Mesendoderm (in vitro differentiated cells): ENCODE measurements around the gene TSC22D3.
A peak's percentile ranks its signal among the peaks of the same experiment; 100 is the strongest.

Experiments
- DNase-seq: peaks from one replicate; pipeline ENCODE4 v3.0.0; 2013
- H2AK5ac ChIP-seq: 2 replicates; pipeline ENCODE4 v1.6.1; 2013; ENCODE audit warnings: low read length, inconsistent platforms
- H2BK120ac ChIP-seq: 2 replicates; pipeline ENCODE4 v1.6.1; 2013; ENCODE audit warnings: low read depth, mild to moderate bottlenecking, low read length, moderate library complexity, mixed read lengths
- H2BK15ac ChIP-seq: replicated peaks from 2 replicates; pipeline ENCODE4 v1.6.1; 2013; ENCODE audit warnings: low read depth, mild to moderate bottlenecking, moderate library complexity
- H2BK5ac ChIP-seq: 2 replicates; pipeline ENCODE4 v1.6.1; 2013; ENCODE audit warnings: low read length, inconsistent platforms
- H3K18ac ChIP-seq: 2 replicates; pipeline ENCODE4 v1.6.1; 2013; ENCODE audit warnings: mild to moderate bottlenecking, low read length, mixed read lengths
- H3K23ac ChIP-seq: one replicate; pipeline ENCODE4 v1.6.1; 2013; ENCODE audit warnings: low read length
- H3K27ac ChIP-seq: 2 replicates; pipeline ENCODE4 v1.5.1; 2013; ENCODE audit warnings: low read depth, mild to moderate bottlenecking, inconsistent platforms, low read length, moderate library complexity
- H3K27me3 ChIP-seq: 2 replicates; pipeline ENCODE4 v1.6.1; 2013; ENCODE audit warnings: low read length, control low read depth, mild to moderate bottlenecking, inconsistent platforms; ENCODE audit not compliant: insufficient read depth, poor library complexity
- H3K36me3 ChIP-seq: 2 replicates; pipeline ENCODE4 v1.6.1; 2013; ENCODE audit warnings: low read length, inconsistent platforms; ENCODE audit not compliant: control insufficient read depth, insufficient read depth
- H3K4ac ChIP-seq: one replicate; pipeline ENCODE4 v1.6.1; 2013; ENCODE audit warnings: low read depth, mild to moderate bottlenecking, low read length, moderate library complexity
- H3K4me1 ChIP-seq: 2 replicates; pipeline ENCODE4 v1.6.1; 2013; ENCODE audit warnings: low read depth, low read length, inconsistent platforms; ENCODE audit not compliant: control insufficient read depth
- H3K4me2 ChIP-seq: 2 replicates; pipeline ENCODE4 v1.6.1; 2013; ENCODE audit warnings: low read length
- H3K4me3 ChIP-seq: 2 replicates; pipeline ENCODE4 v1.5.1; 2013; ENCODE audit warnings: mild to moderate bottlenecking, low read length
- H3K56ac ChIP-seq: one replicate; pipeline ENCODE4 v1.6.1; 2013; ENCODE audit warnings: low read length
- H3K79me1 ChIP-seq: 2 replicates; pipeline ENCODE4 v1.6.1; 2013; ENCODE audit warnings: low read length, inconsistent platforms
- H3K79me2 ChIP-seq: 2 replicates; pipeline ENCODE4 v1.6.1; 2013; ENCODE audit warnings: mild to moderate bottlenecking, low read length; ENCODE audit not compliant: control insufficient read depth, insufficient read depth
- H3K9ac ChIP-seq: 2 replicates; pipeline ENCODE4 v1.6.1; 2013; ENCODE audit warnings: low read length, inconsistent platforms
- H4K5ac ChIP-seq: one replicate; pipeline ENCODE4 v1.6.1; 2013; ENCODE audit warnings: low read length
- H4K8ac ChIP-seq: one replicate; pipeline ENCODE4 v1.6.1; 2013; ENCODE audit warnings: low read depth, mild to moderate bottlenecking, control low read depth, low read length, moderate library complexity
- WGBS: extraction: QIAGEN DNeasy Blood & Tissue Kit; methylation state at CpG from one replicate; pipeline ENCODE4 v1.1.7; 2013; ENCODE audit warnings: low lambda C conversion rate, missing lambda C conversion rate; ENCODE audit not compliant: insufficient coverage; ENCODE audit errors: extremely low coverage; 5-methylcytosine and 5-hydroxymethylcytosine counted together

The TSC22D3 gene

DNA sequence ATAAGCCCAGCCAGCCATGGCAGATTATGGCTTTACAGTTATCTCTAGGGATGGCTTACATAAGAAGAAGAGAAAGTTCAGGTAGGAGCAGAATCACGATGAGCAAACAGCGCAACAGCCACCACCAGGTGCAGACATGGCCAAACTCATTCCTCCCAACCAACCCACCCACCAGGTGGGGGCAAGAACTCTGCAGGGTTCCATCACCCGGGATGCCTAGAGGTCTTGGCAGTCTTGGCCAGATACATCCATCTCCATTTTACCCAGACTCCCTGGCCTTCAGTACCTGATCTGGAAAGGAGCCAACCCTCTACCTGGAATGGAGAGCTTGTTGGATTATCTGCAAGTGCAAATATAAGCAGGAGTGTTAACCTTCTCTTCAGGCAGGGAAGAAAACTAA lies 7.5 kb downstream of the TSC22D3 start:
- no peak overlapping the region for H4K5ac ChIP-seq
- H2AK5ac ChIP-seq, result no peak overlapping the region
- no peak overlapping the region for H4K8ac ChIP-seq
- H3K9ac ChIP-seq, result no peak overlapping the region
- no peak overlapping the region for H3K4ac ChIP-seq
- no peak for DNase-seq
- no CpG with 5 or more reads among the region's 3 CpGs for WGBS
- no peak overlapping the region for H3K23ac ChIP-seq
- H2BK120ac ChIP-seq, result no peak overlapping the region
- no peaks in the 10 kb centered on the region for H3K79me2 ChIP-seq
- no peak overlapping the region for H2BK5ac ChIP-seq
- no peak overlapping the region for H3K4me2 ChIP-seq
- no peak overlapping the region for H3K56ac ChIP-seq
- H3K79me1 ChIP-seq, result no peaks in the 10 kb centered on the region
- H3K4me1 ChIP-seq, result no peaks in the 10 kb centered on the region
- no peak overlapping the region for H3K27ac ChIP-seq
- no peaks in the 10 kb centered on the region for H3K27me3 ChIP-seq
- H3K4me3 ChIP-seq, result no peak overlapping the region
- no peak overlapping the region for H2BK15ac ChIP-seq
- H3K18ac ChIP-seq, result no peak overlapping the region
- no peaks in the 10 kb centered on the region for H3K36me3 ChIP-seq

DNA sequence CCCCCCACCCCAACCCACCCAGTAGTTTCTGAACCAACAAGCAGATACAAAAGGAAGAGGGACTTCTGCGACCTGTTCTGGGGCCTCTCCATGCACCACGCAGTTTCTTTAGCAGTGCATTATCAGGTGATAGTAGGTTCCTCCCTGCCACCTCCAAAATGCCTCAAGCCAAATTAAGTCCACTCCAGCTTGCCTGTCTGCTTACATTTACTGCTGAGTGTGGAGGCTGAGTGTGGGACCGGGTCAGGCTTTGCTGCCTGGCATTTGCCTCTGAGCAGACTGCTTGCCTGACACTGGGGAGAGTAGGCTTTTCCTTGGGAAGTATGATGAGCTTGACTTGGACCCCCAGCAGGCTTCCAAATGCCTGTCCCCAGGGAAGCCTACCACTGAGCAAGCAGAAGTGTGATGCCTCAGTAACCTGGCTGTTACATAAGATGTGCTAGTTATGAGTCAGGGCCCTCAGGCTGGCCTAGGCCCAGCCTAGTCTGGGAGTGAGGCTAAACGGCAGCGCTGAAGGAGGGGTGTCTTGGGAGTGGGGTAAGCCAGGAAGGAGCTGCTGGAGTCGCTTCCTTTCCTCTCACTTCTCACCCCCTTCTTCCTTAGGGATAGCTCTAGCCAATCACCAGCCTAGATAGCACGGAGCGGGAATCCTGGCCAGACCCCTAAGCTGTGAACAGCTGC lies 9.0 kb downstream of the TSC22D3 start:
- Histone ChIP-seq H3K79me2 (no peaks in the 10 kb centered on the region), H3K23ac (no peak overlapping the region), H3K27me3 (no peaks in the 10 kb centered on the region), H2BK5ac (no peak overlapping the region), H3K4me3 (no peak overlapping the region), H3K56ac (no peak overlapping the region), H2AK5ac (no peak overlapping the region), H3K36me3 (no peaks in the 10 kb centered on the region), H3K4ac (no peak overlapping the region), H4K5ac (no peak overlapping the region), H3K4me1 (no peaks in the 10 kb centered on the region), H2BK15ac (no peak overlapping the region), H4K8ac (no peak overlapping the region), H3K9ac (no peak overlapping the region), H3K18ac (no peak overlapping the region), H3K27ac (no peak overlapping the region), H2BK120ac (no peak overlapping the region), H3K4me2 (no peak overlapping the region), H3K79me1 (no peaks in the 10 kb centered on the region)
- WGBS, result no CpG with 5 or more reads among the region's 8 CpGs
- DNase-seq, result peak; percentile 73

DNA sequence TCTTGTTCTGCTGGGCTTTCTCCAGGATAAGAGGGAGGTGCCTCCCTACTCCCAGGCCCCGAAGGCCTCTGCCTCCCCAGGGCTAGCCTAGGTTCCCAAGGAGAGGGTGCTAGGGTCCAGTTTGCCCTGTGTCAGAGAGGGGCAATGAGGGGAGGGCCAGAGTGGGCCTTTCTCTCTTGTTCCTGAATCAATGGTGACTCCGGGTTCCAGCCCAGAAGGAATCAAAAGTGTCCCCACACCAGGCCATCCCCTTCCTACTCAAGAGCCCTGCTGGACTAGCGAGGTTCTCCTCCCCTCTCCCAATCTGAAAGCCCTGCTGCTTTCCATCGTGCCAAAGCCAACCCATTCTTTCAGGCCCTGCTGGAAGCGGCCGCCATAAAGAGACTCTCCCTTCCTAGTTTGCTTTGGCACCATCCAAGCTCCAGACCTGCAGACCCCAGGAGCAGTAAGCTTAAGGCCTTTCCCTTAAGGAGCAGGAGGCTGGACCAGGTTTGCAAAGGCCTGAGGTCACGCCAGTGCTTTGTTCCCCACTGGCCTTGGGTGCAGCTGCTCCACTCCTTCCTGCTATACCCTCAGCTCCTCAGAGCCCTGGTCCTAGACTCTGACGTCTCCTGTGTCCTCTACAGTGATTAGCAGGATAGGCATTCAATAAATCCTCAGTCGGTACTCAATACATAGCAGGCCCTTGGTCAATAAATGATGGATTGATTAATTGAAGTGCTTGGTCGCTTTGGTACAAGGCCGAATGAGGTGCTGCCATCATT lies 10.6 kb downstream of the TSC22D3 start:
- no peak for DNase-seq
- H3K79me1 ChIP-seq, result no peaks in the 10 kb centered on the region
- no peak overlapping the region for H4K8ac ChIP-seq
- no peak overlapping the region for H3K23ac ChIP-seq
- no peak overlapping the region for H2BK5ac ChIP-seq
- H3K4me2 ChIP-seq, result no peak overlapping the region
- H2AK5ac ChIP-seq, result no peak overlapping the region
- no peak overlapping the region for H3K9ac ChIP-seq
- no peak overlapping the region for H2BK15ac ChIP-seq
- no peaks in the 10 kb centered on the region for H3K27me3 ChIP-seq
- H4K5ac ChIP-seq, result no peak overlapping the region
- H3K36me3 ChIP-seq, result no peaks in the 10 kb centered on the region
- H3K56ac ChIP-seq, result no peak overlapping the region
- H3K79me2 ChIP-seq, result no peaks in the 10 kb centered on the region
- H3K4me3 ChIP-seq, result no peak overlapping the region
- no CpG with 5 or more reads among the region's 11 CpGs for WGBS
- H3K4me1 ChIP-seq, result no peaks in the 10 kb centered on the region
- H3K27ac ChIP-seq, result no peak overlapping the region
- H2BK120ac ChIP-seq, result no peak overlapping the region
- H3K18ac ChIP-seq, result no peak overlapping the region
- H3K4ac ChIP-seq, result no peak overlapping the region

DNA sequence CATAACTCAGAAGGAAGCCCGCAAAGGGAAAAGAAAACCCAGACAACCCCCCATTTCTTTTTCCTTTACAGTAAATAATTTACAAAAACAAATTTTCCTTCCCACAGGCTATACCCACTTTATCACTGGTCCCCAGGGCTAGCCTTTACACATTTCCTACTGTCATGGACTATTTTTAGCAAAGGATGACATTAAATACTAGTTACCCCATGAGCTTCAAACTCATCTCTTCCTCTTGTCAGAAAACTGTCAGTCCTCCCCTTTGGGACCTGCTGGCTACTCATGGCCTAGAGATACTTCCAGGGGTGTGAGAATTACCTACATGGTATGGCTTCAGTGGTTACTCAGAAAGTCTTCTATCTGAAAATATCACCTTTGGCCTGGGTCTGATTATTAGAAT lies 11.9 kb downstream of the TSC22D3 start:
- no peak overlapping the region for H2AK5ac ChIP-seq
- no peaks in the 10 kb centered on the region for H3K36me3 ChIP-seq
- H3K27ac ChIP-seq, result no peak overlapping the region
- no peak overlapping the region for H2BK120ac ChIP-seq
- no peak for DNase-seq
- H3K27me3 ChIP-seq, result no peaks in the 10 kb centered on the region
- H3K4me3 ChIP-seq, result no peak overlapping the region
- no peak overlapping the region for H3K9ac ChIP-seq
- H3K23ac ChIP-seq, result no peak overlapping the region
- no peak overlapping the region for H4K8ac ChIP-seq
- no peaks in the 10 kb centered on the region for H3K79me1 ChIP-seq
- H3K56ac ChIP-seq, result no peak overlapping the region
- H2BK5ac ChIP-seq, result no peak overlapping the region
- H3K18ac ChIP-seq, result no peak overlapping the region
- no CpG with 5 or more reads among the region's 1 CpG for WGBS
- H3K4ac ChIP-seq, result no peak overlapping the region
- H3K4me2 ChIP-seq, result no peak overlapping the region
- H4K5ac ChIP-seq, result no peak overlapping the region
- no peak overlapping the region for H2BK15ac ChIP-seq
- H3K4me1 ChIP-seq, result no peaks in the 10 kb centered on the region
- H3K79me2 ChIP-seq, result no peaks in the 10 kb centered on the region

DNA sequence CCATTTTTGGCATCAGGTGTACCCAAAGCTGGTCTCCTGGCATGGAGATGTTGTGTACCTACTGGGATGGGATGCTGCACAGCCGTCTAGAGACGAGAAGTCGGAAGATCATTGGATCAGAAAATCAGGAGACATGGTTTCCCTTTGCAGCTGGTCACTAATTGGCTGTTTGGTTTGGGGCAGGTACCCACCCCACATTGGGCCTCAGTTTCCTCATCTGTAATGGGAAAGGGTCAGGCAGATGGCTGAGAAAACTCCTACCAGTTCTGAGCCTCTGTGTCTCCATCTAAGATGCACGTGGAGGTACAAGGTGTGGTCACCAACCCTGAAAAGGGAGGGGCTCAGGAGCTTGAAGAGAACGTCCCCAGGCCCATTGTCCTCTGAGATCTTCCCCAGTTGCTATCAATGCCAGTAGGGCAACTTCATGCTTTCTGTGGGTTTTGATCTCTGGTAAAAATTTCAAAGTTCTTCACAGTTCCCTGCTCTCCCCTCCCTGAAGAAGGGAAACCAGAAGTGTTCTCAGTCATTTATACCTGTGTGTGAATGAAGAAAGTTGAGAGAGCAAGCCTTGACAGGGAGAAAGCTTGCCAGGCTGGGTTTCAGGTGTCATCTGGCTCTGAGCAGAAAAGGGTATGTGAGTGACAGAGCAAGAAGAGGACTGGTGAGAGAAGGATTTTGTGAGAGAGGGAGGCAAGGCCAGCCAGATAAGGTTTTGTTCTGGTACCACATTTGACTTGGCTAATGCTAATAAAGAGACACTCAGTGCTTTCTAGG lies 15.1 kb downstream of the TSC22D3 start:
- H3K27ac ChIP-seq, result no peak overlapping the region
- no CpG with 5 or more reads among the region's 5 CpGs for WGBS

More for the DNA sequence above, 15.1 kb downstream of the TSC22D3 start:
- Histone ChIP-seq H3K4me2 (no peak overlapping the region), H4K5ac (no peak overlapping the region), H2BK120ac (no peak overlapping the region), H2BK15ac (no peak overlapping the region), H2AK5ac (no peak overlapping the region), H3K4ac (no peak overlapping the region), H3K36me3 (no peaks in the 10 kb centered on the region), H3K23ac (no peak overlapping the region), H3K27me3 (no peaks in the 10 kb centered on the region), H3K79me2 (no peaks in the 10 kb centered on the region), H3K56ac (no peak overlapping the region), H3K4me3 (no peak overlapping the region), H3K9ac (no peak overlapping the region), H3K79me1 (no peaks in the 10 kb centered on the region), H3K18ac (no peak overlapping the region), H4K8ac (no peak overlapping the region), H3K4me1 (no peaks in the 10 kb centered on the region), H2BK5ac (no peak overlapping the region)
- DNase-seq, result no peak
